ENCODE results near the gene DSE. TPM values are rescaled to one million over a fixed set of nuclear protein-coding genes. Genes with fewer than 3 reads are reported as not detected.

DSE gene
- total RNA-seq, 1 experiment from 2014 or later: 38.5 TPM

DNA sequence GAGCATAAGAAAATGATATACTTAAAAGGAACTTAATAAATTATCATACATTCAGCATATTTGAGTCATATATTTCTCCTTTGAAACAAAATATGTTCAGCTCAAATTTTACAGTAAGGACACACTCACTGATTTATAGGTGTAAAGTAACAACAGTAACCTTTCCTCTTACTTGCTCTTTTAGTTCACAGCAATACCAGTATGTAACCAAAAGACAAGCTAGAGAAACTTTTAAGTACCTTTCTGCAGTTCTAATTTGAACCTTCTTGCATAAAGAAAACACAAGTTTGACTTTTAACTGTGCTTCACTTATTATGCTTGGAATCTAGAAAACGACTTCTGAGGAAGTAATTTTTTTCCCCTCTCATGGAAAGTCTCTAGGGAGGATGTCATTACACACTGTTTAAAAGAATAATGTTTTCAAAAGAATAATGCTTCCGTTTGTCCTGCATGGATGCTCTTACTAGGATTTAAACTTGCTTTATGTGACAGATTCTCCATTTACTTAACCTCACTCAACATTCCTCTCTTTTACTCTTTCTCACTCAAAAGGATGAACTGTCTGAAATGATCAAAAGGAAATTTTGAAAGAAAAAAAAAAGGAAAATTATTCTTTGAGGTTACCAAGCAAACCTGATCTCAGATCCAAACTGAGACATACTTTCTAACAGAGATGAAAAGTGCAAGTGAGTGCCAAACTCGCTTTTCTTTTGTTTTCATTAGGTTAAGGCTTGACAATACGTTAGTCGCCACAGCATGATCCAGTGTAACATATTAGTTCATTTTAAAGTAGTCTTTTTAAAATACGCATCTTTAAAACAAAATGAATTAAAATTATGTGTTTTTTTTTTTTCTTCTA is 68.1 kb downstream of the DSE start:
- no peak for DNase-seq (ENCODE audit: low read depth, low spot score)
- Histone ChIP-seq H3K9me2 (ENCODE audit: insufficient read depth) (no peaks in the 10 kb centered on the region), H3K9ac (ENCODE audit: low read length) (no peak overlapping the region), H3K36me3 (ENCODE audit: control insufficient read depth in 1 of 2, insufficient read depth in 2 of 2, low read length in 2 of 2) (peaks cover 0 to 3% of the 10 kb centered on the region in 2 experiments; a peak in 2 of 4 replicates), H3K79me2 (ENCODE audit: insufficient read depth, low read length) (no peaks in the 10 kb centered on the region), H4K20me1 (ENCODE audit: insufficient read depth) (no peaks in the 10 kb centered on the region), H3K27me3 (ENCODE audit: insufficient read depth, low read length) (no peaks in the 10 kb centered on the region), H3K4me1 (ENCODE audit: control insufficient read depth in 1 of 2, insufficient read depth in 2 of 2, low read length in 2 of 2) (no peaks in the 10 kb centered on the region), H3K27ac (ENCODE audit: low read depth, low read length) (no peak overlapping the region), H3K4me2 (ENCODE audit: low read length) (no peak overlapping the region), H3K9me3 (ENCODE audit: control insufficient read depth in 1 of 2, insufficient read depth in 1 of 2, low read depth in 1 of 2, low read length in 2 of 2) (no peaks in the 10 kb centered on the region), H2AFZ (ENCODE audit: low read depth, low read length, poor library complexity, severe bottlenecking) (no peak overlapping the region), H3K4me3 (replicated peaks in 1 of 2; ENCODE audit: low read depth in 1 of 2, low read length in 2 of 2) (no peak overlapping the region)
- RAD21 ChIA-PET (ENCODE audit: low non-redundant PET in 1 of 2, low total read pairs in 2 of 2, uncharacterized antibody in 2 of 2, unreplicated experiment in 2 of 2): no interaction called here
- ATAC-seq: no peak
- no TSS peak for BruUV-seq (replicated peaks)
- POLR2A ChIA-PET: no interaction called here
- intact Hi-C loops (cut with micrococcal nuclease): no loop called here
- CTCF ChIA-PET: no interaction called here
- TF ChIP-seq SP1 (IDR thresholded peaks at IDR 0.05; ENCODE audit: low read depth) (no peak), ZNF274 (IDR thresholded peaks at IDR 0.05; ENCODE audit: low read depth, low read length) (no peak), EGR1 (IDR thresholded peaks at IDR 0.05; ENCODE audit: low read depth) (no peak), SRF (IDR thresholded peaks at IDR 0.05; ENCODE audit: low read depth) (no peak), CBX3 (IDR thresholded peaks at IDR 0.05; ENCODE audit: low read depth) (no peak), JUND (IDR thresholded peaks at IDR 0.05) (no peak), YY1 (IDR thresholded peaks at IDR 0.05; ENCODE audit: extremely low read depth, insufficient replicate concordance, low read depth, low read length) (no peak), EZH2phosphoT487 (IDR thresholded peaks at IDR 0.05; ENCODE audit: borderline replicate concordance) (no peak)
- TF ChIP-seq, protein P1, sequence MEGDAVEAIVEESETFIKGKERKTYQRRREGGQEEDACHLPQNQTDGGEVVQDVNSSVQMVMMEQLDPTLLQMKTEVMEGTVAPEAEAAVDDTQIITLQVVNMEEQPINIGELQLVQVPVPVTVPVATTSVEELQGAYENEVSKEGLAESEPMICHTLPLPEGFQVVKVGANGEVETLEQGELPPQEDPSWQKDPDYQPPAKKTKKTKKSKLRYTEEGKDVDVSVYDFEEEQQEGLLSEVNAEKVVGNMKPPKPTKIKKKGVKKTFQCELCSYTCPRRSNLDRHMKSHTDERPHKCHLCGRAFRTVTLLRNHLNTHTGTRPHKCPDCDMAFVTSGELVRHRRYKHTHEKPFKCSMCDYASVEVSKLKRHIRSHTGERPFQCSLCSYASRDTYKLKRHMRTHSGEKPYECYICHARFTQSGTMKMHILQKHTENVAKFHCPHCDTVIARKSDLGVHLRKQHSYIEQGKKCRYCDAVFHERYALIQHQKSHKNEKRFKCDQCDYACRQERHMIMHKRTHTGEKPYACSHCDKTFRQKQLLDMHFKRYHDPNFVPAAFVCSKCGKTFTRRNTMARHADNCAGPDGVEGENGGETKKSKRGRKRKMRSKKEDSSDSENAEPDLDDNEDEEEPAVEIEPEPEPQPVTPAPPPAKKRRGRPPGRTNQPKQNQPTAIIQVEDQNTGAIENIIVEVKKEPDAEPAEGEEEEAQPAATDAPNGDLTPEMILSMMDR (IDR thresholded peaks at IDR 0.05 in 2 of 3, conservative IDR thresholded peaks at IDR 0.05 in 1 of 3; ENCODE audit: borderline replicate concordance in 1 of 3, insufficient read depth in 1 of 3, low read depth in 2 of 3, low read length in 2 of 3): no peak
- TF ChIP-seq, protein P2, sequence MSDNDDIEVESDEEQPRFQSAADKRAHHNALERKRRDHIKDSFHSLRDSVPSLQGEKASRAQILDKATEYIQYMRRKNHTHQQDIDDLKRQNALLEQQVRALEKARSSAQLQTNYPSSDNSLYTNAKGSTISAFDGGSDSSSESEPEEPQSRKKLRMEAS (IDR thresholded peaks at IDR 0.05): no peak
